Effector memory CD8-positive, alpha-beta T cell (primary cell): ENCODE results near the gene EEF1A2.

Experiments used
- ATAC-seq: fragments of 150-1000 bp; cut with Tn5 transposase; replicated peaks from 2 replicates; pipeline ENCODE4 v1.10.0; 2021; ENCODE audit warnings: mild to moderate bottlenecking, moderate library complexity
- DNase-seq, 3 experiments: peaks; one replicate each; pipeline ENCODE4 v3.0.0; 2021
- H3K27ac Mint-ChIP-seq, 2 donors: one replicate each; pipeline ENCODE4 v1.8.0; 2022; ENCODE audit warnings: mild to moderate bottlenecking in 2 of 2, mixed read lengths in 2 of 2, moderate library complexity in 2 of 2
- H3K27me3 Mint-ChIP-seq, 2 donors: one replicate each; pipeline ENCODE4 v1.8.0; 2022; ENCODE audit warnings: mixed read lengths in 2 of 2
- H3K36me3 Mint-ChIP-seq: one replicate; pipeline ENCODE4 v1.8.0; 2022; ENCODE audit warnings: mild to moderate bottlenecking, moderate library complexity, mixed read lengths; ENCODE audit not compliant: insufficient read depth
- H3K4me1 Mint-ChIP-seq, 2 donors: one replicate each; pipeline ENCODE4 v1.8.0; 2022; ENCODE audit warnings: low read depth in 2 of 2, mixed read lengths in 2 of 2
- H3K4me3 Mint-ChIP-seq, 2 donors: one replicate each; pipeline ENCODE4 v1.8.0; 2022; ENCODE audit warnings: mild to moderate bottlenecking in 2 of 2, mixed read lengths in 2 of 2, moderate library complexity in 2 of 2
- H3K9me3 Mint-ChIP-seq, 2 donors: one replicate each; pipeline ENCODE4 v1.8.0; 2022; ENCODE audit warnings: mixed read lengths in 2 of 2
- total RNA-seq, 9 experiments: gene quantifications; one replicate each; lab custom pipeline; 2026; lab: John Stamatoyannopoulos, UW

EEF1A2 gene
- total RNA-seq: 0.51 to 8.9 (median 1.3) reads per million in 9 experiments

- peak; percentile 39 to 46 (median 39) for DNase-seq
- Mint-ChIP-seq H3K4me1 (peaks cover 0 to 5% of the 10 kb centered on the region in 2 donors), H3K27ac (no peak within 1 kb of the TSS), H3K36me3 (no peaks in the 10 kb centered on the region), H3K27me3 (peaks cover 6 to 16% of the 10 kb centered on the region in 2 donors), H3K4me3 (peak within 1 kb of the TSS; percentile 51 to 62), H3K9me3 (no peaks in the 10 kb centered on the region)
- peak; percentile 79 for ATAC-seq
Measured at GRCh38 chr20:63498960-63499337, at the start of gene EEF1A2. TSS of gene EEF1A2 (minus strand) at chr20:63499083. CDS start at chr20:63497763, 1,320 bp downstream.

GRCh38 chr20:63548542-63548941 lies 49.7 kb upstream of the EEF1A2 start:
- no peak for DNase-seq
- H3K4me1 Mint-ChIP-seq: peaks cover 13 to 16% of the 10 kb centered on the region in 2 donors
- no peaks in the 10 kb centered on the region for H3K9me3 Mint-ChIP-seq
- no peak for ATAC-seq
- H3K36me3 Mint-ChIP-seq: peaks cover 20% of the 10 kb centered on the region
- no peak overlapping the region for H3K4me3 Mint-ChIP-seq
- H3K27ac Mint-ChIP-seq: no peak overlapping the region
- peaks cover 18 to 53% of the 10 kb centered on the region in 2 donors for H3K27me3 Mint-ChIP-seq

- H3K4me1 Mint-ChIP-seq: peaks cover 11 to 13% of the 10 kb centered on the region in 2 donors
- ATAC-seq (no peak), DNase-seq (no peak)
- H3K27me3 Mint-ChIP-seq: peaks cover 18 to 53% of the 10 kb centered on the region in 2 donors
- H3K4me3 Mint-ChIP-seq: no peak within 1 kb of the TSS
- H3K9me3 Mint-ChIP-seq: no peaks in the 10 kb centered on the region
- H3K36me3 Mint-ChIP-seq: peaks cover 13% of the 10 kb centered on the region
- no peak within 1 kb of the TSS for H3K27ac Mint-ChIP-seq
Measured at GRCh38 chr20:63547725-63548480, 49.0 kb upstream of the EEF1A2 start, which contains the start of gene SRMS. TSS of gene SRMS (minus strand) at chr20:63547749. CDS start at chr20:63547463, 286 bp downstream.

- no peak for ATAC-seq
- Mint-ChIP-seq H3K27me3 (peaks cover 18 to 53% of the 10 kb centered on the region in 2 donors), H3K9me3 (no peaks in the 10 kb centered on the region), H3K27ac (no peak overlapping the region), H3K4me1 (peaks cover 5 to 8% of the 10 kb centered on the region in 2 donors), H3K36me3 (peaks cover 8% of the 10 kb centered on the region), H3K4me3 (no peak overlapping the region)
- DNase-seq: no peak
Measured at GRCh38 chr20:63546956-63547724, 48.3 kb upstream of the EEF1A2 start.

GRCh38 chr20:63546256-63546955 lies 47.5 kb upstream of the EEF1A2 start:
- DNase-seq (no peak), ATAC-seq (no peak)
- no peak overlapping the region for H3K4me3 Mint-ChIP-seq
- H3K9me3 Mint-ChIP-seq: no peaks in the 10 kb centered on the region
- peaks cover 18 to 53% of the 10 kb centered on the region in 2 donors for H3K27me3 Mint-ChIP-seq
- H3K36me3 Mint-ChIP-seq: peaks cover 5% of the 10 kb centered on the region
- no peak overlapping the region for H3K27ac Mint-ChIP-seq
- peaks cover 5 to 8% of the 10 kb centered on the region in 2 donors for H3K4me1 Mint-ChIP-seq

- H3K4me3 Mint-ChIP-seq: no peak overlapping the region
- H3K27ac Mint-ChIP-seq: no peak overlapping the region
- DNase-seq (no peak), ATAC-seq (peak; percentile 35)
- peaks cover 18 to 50% of the 10 kb centered on the region in 2 donors for H3K27me3 Mint-ChIP-seq
- no peaks in the 10 kb centered on the region for H3K9me3 Mint-ChIP-seq
- peaks cover 5% of the 10 kb centered on the region for H3K36me3 Mint-ChIP-seq
- H3K4me1 Mint-ChIP-seq: peaks cover 5 to 8% of the 10 kb centered on the region in 2 donors
Measured at GRCh38 chr20:63545814-63546213, 46.9 kb upstream of the EEF1A2 start.

- Mint-ChIP-seq H3K27ac (no peak overlapping the region), H3K36me3 (peaks cover 5% of the 10 kb centered on the region), H3K9me3 (no peaks in the 10 kb centered on the region), H3K4me1 (peaks cover 5 to 8% of the 10 kb centered on the region in 2 donors), H3K4me3 (no peak overlapping the region), H3K27me3 (peaks cover 15 to 42% of the 10 kb centered on the region in 2 donors)
- DNase-seq (no peak), ATAC-seq (no peak)
Measured at GRCh38 chr20:63544958-63545516, 46.2 kb upstream of the EEF1A2 start.

GRCh38 chr20:63544241-63544957 lies 45.5 kb upstream of the EEF1A2 start:
- Mint-ChIP-seq H3K27ac (no peak overlapping the region), H3K4me3 (no peak overlapping the region), H3K9me3 (no peaks in the 10 kb centered on the region), H3K4me1 (peaks cover 5 to 8% of the 10 kb centered on the region in 2 donors), H3K27me3 (peaks cover 8 to 36% of the 10 kb centered on the region in 2 donors), H3K36me3 (peaks cover 5% of the 10 kb centered on the region)
- ATAC-seq (no peak), DNase-seq (no peak)

GRCh38 chr20:63543733-63544132 lies 44.9 kb upstream of the EEF1A2 start:
- no peaks in the 10 kb centered on the region for H3K9me3 Mint-ChIP-seq
- H3K36me3 Mint-ChIP-seq: peaks cover 3% of the 10 kb centered on the region
- ATAC-seq (no peak), DNase-seq (no peak)
- no peak overlapping the region for H3K4me3 Mint-ChIP-seq
- peaks cover 5 to 9% of the 10 kb centered on the region in 2 donors for H3K4me1 Mint-ChIP-seq
- peaks cover 5 to 29% of the 10 kb centered on the region in 2 donors for H3K27me3 Mint-ChIP-seq
- H3K27ac Mint-ChIP-seq: no peak overlapping the region

- H3K4me3 Mint-ChIP-seq: no peak overlapping the region
Measured at GRCh38 chr20:63543131-63543530, 44.2 kb upstream of the EEF1A2 start.

GRCh38 chr20:63542696-63543095 lies 43.8 kb upstream of the EEF1A2 start:
- no peak for ATAC-seq
- Mint-ChIP-seq H3K9me3 (no peaks in the 10 kb centered on the region), H3K27me3 (peaks cover 5 to 22% of the 10 kb centered on the region in 2 donors), H3K36me3 (peaks cover 3% of the 10 kb centered on the region), H3K27ac (no peak overlapping the region), H3K4me3 (no peak overlapping the region), H3K4me1 (peaks cover 11 to 13% of the 10 kb centered on the region in 2 donors)
- DNase-seq: no peak

More at GRCh38 chr20:63543131-63543530, 44.2 kb upstream of the EEF1A2 start:
- DNase-seq (no peak), ATAC-seq (no peak)
- H3K9me3 Mint-ChIP-seq: no peaks in the 10 kb centered on the region
- peaks cover 5 to 23% of the 10 kb centered on the region in 2 donors for H3K27me3 Mint-ChIP-seq
- H3K27ac Mint-ChIP-seq: no peak overlapping the region
- H3K4me1 Mint-ChIP-seq: peaks cover 8 to 9% of the 10 kb centered on the region in 2 donors
- H3K36me3 Mint-ChIP-seq: peaks cover 3% of the 10 kb centered on the region

- peaks cover 5 to 21% of the 10 kb centered on the region in 2 donors for H3K27me3 Mint-ChIP-seq
- H3K4me1 Mint-ChIP-seq: peaks cover 14 to 16% of the 10 kb centered on the region in 2 donors
- H3K27ac Mint-ChIP-seq: no peak overlapping the region
- ATAC-seq (no peak), DNase-seq (no peak)
- H3K9me3 Mint-ChIP-seq: no peaks in the 10 kb centered on the region
- H3K36me3 Mint-ChIP-seq: peaks cover 3% of the 10 kb centered on the region
- no peak overlapping the region for H3K4me3 Mint-ChIP-seq
Measured at GRCh38 chr20:63542031-63542559, 43.2 kb upstream of the EEF1A2 start.
